Measurements from ENCODE around the gene ACSL5.
A peak's percentile ranks its signal among the peaks of the same experiment; 100 is the strongest.

ACSL5 gene, protein sequence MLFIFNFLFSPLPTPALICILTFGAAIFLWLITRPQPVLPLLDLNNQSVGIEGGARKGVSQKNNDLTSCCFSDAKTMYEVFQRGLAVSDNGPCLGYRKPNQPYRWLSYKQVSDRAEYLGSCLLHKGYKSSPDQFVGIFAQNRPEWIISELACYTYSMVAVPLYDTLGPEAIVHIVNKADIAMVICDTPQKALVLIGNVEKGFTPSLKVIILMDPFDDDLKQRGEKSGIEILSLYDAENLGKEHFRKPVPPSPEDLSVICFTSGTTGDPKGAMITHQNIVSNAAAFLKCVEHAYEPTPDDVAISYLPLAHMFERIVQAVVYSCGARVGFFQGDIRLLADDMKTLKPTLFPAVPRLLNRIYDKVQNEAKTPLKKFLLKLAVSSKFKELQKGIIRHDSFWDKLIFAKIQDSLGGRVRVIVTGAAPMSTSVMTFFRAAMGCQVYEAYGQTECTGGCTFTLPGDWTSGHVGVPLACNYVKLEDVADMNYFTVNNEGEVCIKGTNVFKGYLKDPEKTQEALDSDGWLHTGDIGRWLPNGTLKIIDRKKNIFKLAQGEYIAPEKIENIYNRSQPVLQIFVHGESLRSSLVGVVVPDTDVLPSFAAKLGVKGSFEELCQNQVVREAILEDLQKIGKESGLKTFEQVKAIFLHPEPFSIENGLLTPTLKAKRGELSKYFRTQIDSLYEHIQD

DNA sequence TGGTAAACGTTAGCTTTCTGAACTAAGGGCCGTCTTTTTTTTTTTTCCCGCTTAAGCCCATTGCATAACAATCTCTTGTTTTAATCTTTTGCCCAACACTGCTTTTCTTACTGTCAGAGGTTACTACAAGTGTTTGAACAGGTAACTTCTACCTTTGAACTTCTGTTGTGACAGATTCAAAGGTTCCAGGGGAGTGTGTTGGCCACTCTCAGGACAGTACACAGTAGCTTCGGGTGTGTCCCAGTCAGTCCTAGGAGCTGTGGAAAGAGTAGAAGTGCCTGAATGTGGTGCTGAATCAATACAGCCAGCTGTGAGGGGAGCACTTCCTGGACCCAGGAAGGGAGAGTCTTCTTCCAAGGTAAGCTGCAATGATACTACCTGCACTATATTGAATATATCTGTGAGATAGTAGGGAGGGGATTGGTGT, at the start of gene ACSL5:
TSS of gene ACSL5 (plus strand) at position 205 of the 427 bp plus-strand sequence. CDS start 20,831 bp downstream, outside the sequence.
- H3K27ac Mint-ChIP-seq, result peak within 1 kb of the TSS; percentile 95
- DNase-seq, result no peak
- H3K4me1 Mint-ChIP-seq, result peaks cover 27% of the 10 kb centered on the region
- peaks cover 11% of the 10 kb centered on the region for H3K9me3 Mint-ChIP-seq
- TF ChIP-seq, protein P1, sequence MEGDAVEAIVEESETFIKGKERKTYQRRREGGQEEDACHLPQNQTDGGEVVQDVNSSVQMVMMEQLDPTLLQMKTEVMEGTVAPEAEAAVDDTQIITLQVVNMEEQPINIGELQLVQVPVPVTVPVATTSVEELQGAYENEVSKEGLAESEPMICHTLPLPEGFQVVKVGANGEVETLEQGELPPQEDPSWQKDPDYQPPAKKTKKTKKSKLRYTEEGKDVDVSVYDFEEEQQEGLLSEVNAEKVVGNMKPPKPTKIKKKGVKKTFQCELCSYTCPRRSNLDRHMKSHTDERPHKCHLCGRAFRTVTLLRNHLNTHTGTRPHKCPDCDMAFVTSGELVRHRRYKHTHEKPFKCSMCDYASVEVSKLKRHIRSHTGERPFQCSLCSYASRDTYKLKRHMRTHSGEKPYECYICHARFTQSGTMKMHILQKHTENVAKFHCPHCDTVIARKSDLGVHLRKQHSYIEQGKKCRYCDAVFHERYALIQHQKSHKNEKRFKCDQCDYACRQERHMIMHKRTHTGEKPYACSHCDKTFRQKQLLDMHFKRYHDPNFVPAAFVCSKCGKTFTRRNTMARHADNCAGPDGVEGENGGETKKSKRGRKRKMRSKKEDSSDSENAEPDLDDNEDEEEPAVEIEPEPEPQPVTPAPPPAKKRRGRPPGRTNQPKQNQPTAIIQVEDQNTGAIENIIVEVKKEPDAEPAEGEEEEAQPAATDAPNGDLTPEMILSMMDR (IDR thresholded peaks at IDR 0.05), result no peak
- H3K4me3 Mint-ChIP-seq, result no peak within 1 kb of the TSS
- H3K36me3 Mint-ChIP-seq (ENCODE audit: low read depth), result no peaks in the 10 kb centered on the region
- no peaks in the 10 kb centered on the region for H3K27me3 Mint-ChIP-seq (ENCODE audit: low read depth, poor library complexity)

DNA sequence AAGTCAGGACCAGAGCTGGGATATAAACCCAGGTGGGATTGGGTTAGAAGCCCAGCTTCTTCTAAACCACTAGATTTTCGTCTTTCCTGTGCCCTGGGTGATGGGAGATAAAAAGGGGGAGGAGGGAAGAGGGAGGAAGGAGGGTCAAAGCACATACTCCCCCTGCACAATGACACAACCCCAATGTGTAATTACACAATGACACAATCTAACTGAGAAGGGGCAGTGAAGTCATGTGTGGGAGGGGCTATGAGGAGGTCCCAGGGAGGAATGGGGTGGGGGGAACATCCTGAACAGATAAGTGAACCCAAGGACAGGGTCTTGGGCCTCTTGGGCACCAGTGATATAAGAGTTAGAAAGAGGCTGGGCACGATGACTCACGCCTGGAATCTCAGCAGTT, 46.2 kb upstream of the ACSL5 start:
- no peak for DNase-seq
- peaks cover 12% of the 10 kb centered on the region for H3K27me3 Mint-ChIP-seq (ENCODE audit: low read depth, poor library complexity)
- H3K4me1 Mint-ChIP-seq, result peaks cover 10% of the 10 kb centered on the region
- H3K9me3 Mint-ChIP-seq, result no peaks in the 10 kb centered on the region
- TF ChIP-seq, protein P1 (IDR thresholded peaks at IDR 0.05), result no peak
- no peak overlapping the region for H3K4me3 Mint-ChIP-seq
- H3K27ac Mint-ChIP-seq, result no peak overlapping the region
- H3K36me3 Mint-ChIP-seq (ENCODE audit: low read depth), result no peaks in the 10 kb centered on the region

DNA sequence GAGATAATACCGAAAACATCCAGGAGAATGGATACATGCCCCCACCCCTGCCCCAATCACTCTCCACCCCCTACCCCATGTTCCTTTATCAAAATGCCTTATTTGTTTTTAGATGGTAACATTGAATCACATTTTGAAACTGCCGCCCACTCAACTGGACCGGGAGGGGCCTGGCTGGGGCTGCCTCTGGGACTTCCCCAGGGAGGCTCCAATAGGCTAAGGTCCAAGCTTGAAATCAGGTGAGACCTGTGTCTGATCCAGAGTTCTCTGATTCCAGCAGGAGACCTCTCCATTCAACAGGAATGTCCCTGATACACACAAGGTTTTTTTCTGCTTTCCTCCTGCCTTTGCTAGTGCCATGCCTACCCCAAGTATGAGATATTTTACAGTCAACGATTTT, 43.8 kb upstream of the ACSL5 start:
- H3K4me3 Mint-ChIP-seq, result no peak overlapping the region
- no peaks in the 10 kb centered on the region for H3K36me3 Mint-ChIP-seq (ENCODE audit: low read depth)
- TF ChIP-seq, protein P1 (IDR thresholded peaks at IDR 0.05), result no peak
- H3K4me1 Mint-ChIP-seq, result peaks cover 15% of the 10 kb centered on the region
- peaks cover 13% of the 10 kb centered on the region for H3K27me3 Mint-ChIP-seq (ENCODE audit: low read depth, poor library complexity)
- no peak overlapping the region for H3K27ac Mint-ChIP-seq
- no peak for DNase-seq
- H3K9me3 Mint-ChIP-seq, result no peaks in the 10 kb centered on the region

DNA sequence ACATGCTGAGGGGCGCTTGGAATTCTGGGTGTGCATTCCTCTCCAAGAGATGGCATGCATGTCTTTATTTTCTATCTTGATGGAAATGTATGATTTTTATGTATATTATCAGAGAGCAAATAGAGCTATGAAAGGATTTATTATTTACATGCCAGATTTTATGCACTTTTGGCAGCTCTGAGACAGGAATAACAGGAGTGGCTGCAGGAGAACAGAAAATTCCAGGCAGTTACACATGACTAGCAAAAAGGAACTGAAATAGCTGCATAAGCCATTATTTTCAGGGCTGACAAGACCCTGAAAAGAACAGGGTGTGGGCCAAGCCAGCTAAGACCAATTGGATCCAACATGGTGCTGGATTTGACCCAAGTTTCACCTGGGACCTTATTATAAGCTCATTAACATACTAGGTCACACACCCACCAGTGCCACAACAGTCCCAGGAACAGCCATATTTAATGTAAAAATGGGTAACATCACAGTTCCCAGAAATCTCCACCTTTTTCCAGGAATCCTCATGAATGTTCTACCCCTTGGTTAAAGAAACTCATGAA, 43.2 kb upstream of the ACSL5 start:
- Mint-ChIP-seq H3K27ac (no peak overlapping the region), H3K36me3 (ENCODE audit: low read depth) (no peaks in the 10 kb centered on the region), H3K4me1 (peaks cover 17% of the 10 kb centered on the region), H3K9me3 (no peaks in the 10 kb centered on the region), H3K4me3 (no peak overlapping the region), H3K27me3 (ENCODE audit: low read depth, poor library complexity) (peaks cover 14% of the 10 kb centered on the region)
- DNase-seq, result no peak
- TF ChIP-seq, protein P1 (IDR thresholded peaks at IDR 0.05), result no peak

DNA sequence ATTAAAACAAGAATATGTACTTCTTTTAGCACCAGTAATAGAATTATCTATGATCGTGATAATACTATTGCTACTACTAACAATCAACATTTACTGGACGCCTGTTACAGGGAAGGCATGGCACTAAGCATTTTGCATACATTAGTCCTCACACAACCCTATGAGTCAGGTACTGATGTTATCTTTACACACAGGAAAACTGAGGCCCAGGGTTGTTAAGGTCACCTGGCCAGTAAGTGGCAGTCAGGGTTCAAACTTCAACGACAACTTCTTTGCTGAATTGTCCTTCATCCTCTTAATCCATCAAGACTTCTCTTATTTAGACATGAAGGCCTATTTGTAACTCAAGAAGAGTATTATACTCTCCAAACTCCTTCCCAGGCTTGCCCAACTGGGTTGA, 41.9 kb upstream of the ACSL5 start:
- H3K9me3 Mint-ChIP-seq, result no peaks in the 10 kb centered on the region
- peaks cover 23% of the 10 kb centered on the region for H3K4me1 Mint-ChIP-seq
- H3K27me3 Mint-ChIP-seq (ENCODE audit: low read depth, poor library complexity), result peaks cover 17% of the 10 kb centered on the region
- H3K36me3 Mint-ChIP-seq (ENCODE audit: low read depth), result no peaks in the 10 kb centered on the region
- H3K4me3 Mint-ChIP-seq, result no peak overlapping the region
- DNase-seq, result no peak
- TF ChIP-seq, protein P1 (IDR thresholded peaks at IDR 0.05), result no peak
- no peak overlapping the region for H3K27ac Mint-ChIP-seq

All from nephron progenitor cell (in vitro differentiated cells).